ENCODE measurements around the gene C1GALT1. TPM values are rescaled to one million over a fixed set of nuclear protein-coding genes. Genes with fewer than 3 reads are reported as not detected.

C1GALT1 gene
- total RNA-seq, 1 experiment from 2014 or later: 81.5 TPM

DNA sequence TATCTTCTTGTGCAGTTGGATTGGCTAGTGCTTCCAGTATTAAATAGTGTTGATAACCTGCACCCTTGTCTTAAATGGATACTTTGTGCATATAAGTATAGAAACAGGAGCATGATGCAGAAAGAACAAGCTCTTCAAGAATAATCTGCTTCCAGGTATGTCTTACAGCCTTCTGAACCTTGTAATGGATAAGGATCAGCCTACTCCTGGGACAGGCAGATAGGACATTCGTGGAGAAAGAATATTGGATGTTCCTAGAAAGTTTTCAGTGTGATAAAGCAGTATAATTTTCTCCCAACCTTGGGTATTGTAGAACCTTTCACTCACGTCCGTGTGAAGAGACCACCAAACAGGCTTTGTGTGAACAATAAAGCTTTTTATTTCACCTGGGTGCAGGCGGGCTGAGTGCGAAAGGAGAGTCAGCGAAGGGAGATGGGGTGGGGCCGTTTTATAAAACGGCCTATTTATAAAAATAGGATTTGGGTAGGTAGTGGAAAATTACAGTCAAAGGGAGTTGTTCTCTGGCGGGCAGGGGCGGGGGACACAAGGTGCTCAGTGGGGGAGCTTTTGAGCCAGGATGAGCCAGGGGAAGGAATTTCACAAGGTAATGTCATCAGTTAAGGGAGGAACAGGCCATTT, 27.2 kb downstream of the C1GALT1 start:
- peak overlapping the region; percentile 45 to 72 for H3K4me3 Mint-ChIP-seq
- Histone ChIP-seq H3K4me2 (ENCODE audit: insufficient read depth, insufficient read length, low read length) (peak overlapping the region; percentile 17), H4K20me1 (ENCODE audit: control insufficient read depth, insufficient read depth, insufficient read length) (no peaks in the 10 kb centered on the region), H3K56ac (ENCODE audit: insufficient read length, low read depth, low read length) (no peak overlapping the region), H3K9me3 (ENCODE audit: control insufficient read depth, low read depth, low read length) (no peaks in the 10 kb centered on the region), H3K23ac (ENCODE audit: insufficient read length, low read depth, low read length) (no peak overlapping the region), H3K79me1 (ENCODE audit: insufficient read depth, low read depth, low read length, poor library complexity, severe bottlenecking) (peaks cover 1% of the 10 kb centered on the region), H4K8ac (replicated peaks; ENCODE audit: insufficient read length, low read depth, low read length) (no peak overlapping the region), H3K9ac (ENCODE audit: extremely low read depth, insufficient read length, low read length) (peak overlapping the region; percentile 37), H2AK5ac (ENCODE audit: insufficient read length, low read length) (no peak overlapping the region), H3K27ac (ENCODE audit: insufficient read length, low read depth, low read length) (peak overlapping the region; percentile 98), H3T11ph (ENCODE audit: low read length) (peak overlapping the region; percentile 40), H2BK5ac (ENCODE audit: insufficient read length, low read length) (no peak overlapping the region), H2AFZ (ENCODE audit: low read length) (no peak overlapping the region), H2BK20ac (ENCODE audit: low read depth, low read length, poor library complexity, severe bottlenecking) (peak overlapping the region; percentile 91), H3K4me1 (ENCODE audit: insufficient read depth, low read length) (peaks cover 4% of the 10 kb centered on the region; the same call in 1 of the 2 replicates), H4K5ac (ENCODE audit: insufficient read length, low read depth, low read length) (no peak overlapping the region), H2BK120ac (ENCODE audit: low read depth, low read length, poor library complexity, severe bottlenecking) (peak overlapping the region; percentile 99), H3K27me3 (ENCODE audit: insufficient read depth, low read length) (no peaks in the 10 kb centered on the region), H3K4ac (ENCODE audit: low read depth, low read length) (no peak overlapping the region; the same call in 1 of the 2 replicates), H3K18ac (ENCODE audit: insufficient read length, low read depth, low read length) (peak overlapping the region; percentile 51), H2BK12ac (ENCODE audit: insufficient read length, low read depth, low read length) (peak overlapping the region; percentile 36), H4K91ac (ENCODE audit: insufficient read length, low read depth, low read length) (no peak overlapping the region), H3K14ac (ENCODE audit: insufficient read depth, low read length) (no peak overlapping the region), H3K23me2 (ENCODE audit: insufficient read length, low read depth, low read length, poor library complexity, severe bottlenecking) (no peaks in the 10 kb centered on the region), H2BK15ac (ENCODE audit: low read depth, low read length) (no peak overlapping the region), H3K79me2 (ENCODE audit: insufficient read depth, low read length) (peaks cover 18% of the 10 kb centered on the region; the same call in 1 of the 2 replicates)
- peaks cover 68 to 88% of the 10 kb centered on the region in 2 experiments for H3K4me1 Mint-ChIP-seq
- no peaks in the 10 kb centered on the region for H3K27me3 Mint-ChIP-seq (ENCODE audit: low read depth)
- DNase-seq: no peak
- H3K36me3 Mint-ChIP-seq (ENCODE audit: insufficient read depth in 1 of 3, low read depth in 3 of 3): peaks cover 15 to 17% (median 17%) of the 10 kb centered on the region in 3 experiments
- TF ChIP-seq CTCF (conservative IDR thresholded peaks at IDR 0.05): no peak
- WGBS (ENCODE audit: extremely low coverage, insufficient read length, low lambda C conversion rate): no CpG with 5 or more reads among the region's 10 CpGs
- peaks cover 0 to 3% of the 10 kb centered on the region in 2 experiments; a peak in 3 of 5 replicates for H3K9me3 Mint-ChIP-seq
- peak overlapping the region; percentile 96 to 98 (median 98) for H3K27ac Mint-ChIP-seq
